ENCODE data around the gene TRPC1.

DNA sequence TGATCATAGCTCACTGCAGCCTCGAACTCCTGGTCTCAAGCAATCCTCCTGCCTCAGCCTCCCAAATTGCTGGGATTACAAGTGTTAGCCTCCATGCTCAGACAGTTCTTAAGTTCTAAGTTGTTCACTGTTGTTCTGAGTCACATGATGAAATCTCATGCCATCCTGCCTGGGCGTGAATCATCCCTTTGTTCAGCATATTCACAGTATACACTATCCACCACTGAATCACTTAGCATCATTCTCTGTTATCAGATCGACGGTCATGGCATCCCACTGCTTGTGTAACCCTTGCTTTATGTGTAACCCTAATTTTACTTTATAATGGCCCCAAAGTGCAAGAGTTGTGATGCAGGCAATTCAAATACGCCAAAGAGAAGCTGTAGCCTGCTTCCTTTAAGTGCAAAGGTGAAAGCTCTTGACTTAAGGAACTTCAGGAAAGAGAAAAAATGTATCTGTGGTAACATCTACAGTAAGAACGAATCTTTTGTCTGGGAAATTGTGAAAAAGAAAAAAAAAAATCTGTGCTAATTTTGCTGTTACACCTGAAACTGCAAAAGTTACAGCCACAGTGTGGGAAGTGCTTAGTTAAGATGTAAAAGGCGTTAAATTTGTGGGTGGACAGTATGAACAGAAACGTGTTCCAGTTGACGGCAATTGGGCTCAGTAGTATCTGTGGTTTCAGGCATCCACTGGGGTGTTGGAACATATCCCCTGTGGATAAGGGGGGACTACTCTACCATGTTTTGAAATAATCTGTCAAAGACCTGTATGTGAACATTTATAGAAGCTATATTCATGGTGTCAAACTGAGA, 84.5 kb downstream of the TRPC1 start:
- TF ChIP-seq EZH2 (IDR thresholded peaks at IDR 0.05; ENCODE audit: borderline replicate concordance, insufficient read depth, low read length, poor library complexity, severe bottlenecking) (no peak), EP300 (conservative IDR thresholded peaks at IDR 0.05; ENCODE audit: poor library complexity, severe bottlenecking) (no peak), SMC3 (conservative IDR thresholded peaks at IDR 0.05; ENCODE audit: poor library complexity) (no peak), MXI1 (conservative IDR thresholded peaks at IDR 0.05; ENCODE audit: poor library complexity, severe bottlenecking) (no peak), RAD21 (conservative IDR thresholded peaks at IDR 0.05) (no peak), POLR2AphosphoS5 (IDR thresholded peaks at IDR 0.05) (no peak)
- TF ChIP-seq, protein P1, sequence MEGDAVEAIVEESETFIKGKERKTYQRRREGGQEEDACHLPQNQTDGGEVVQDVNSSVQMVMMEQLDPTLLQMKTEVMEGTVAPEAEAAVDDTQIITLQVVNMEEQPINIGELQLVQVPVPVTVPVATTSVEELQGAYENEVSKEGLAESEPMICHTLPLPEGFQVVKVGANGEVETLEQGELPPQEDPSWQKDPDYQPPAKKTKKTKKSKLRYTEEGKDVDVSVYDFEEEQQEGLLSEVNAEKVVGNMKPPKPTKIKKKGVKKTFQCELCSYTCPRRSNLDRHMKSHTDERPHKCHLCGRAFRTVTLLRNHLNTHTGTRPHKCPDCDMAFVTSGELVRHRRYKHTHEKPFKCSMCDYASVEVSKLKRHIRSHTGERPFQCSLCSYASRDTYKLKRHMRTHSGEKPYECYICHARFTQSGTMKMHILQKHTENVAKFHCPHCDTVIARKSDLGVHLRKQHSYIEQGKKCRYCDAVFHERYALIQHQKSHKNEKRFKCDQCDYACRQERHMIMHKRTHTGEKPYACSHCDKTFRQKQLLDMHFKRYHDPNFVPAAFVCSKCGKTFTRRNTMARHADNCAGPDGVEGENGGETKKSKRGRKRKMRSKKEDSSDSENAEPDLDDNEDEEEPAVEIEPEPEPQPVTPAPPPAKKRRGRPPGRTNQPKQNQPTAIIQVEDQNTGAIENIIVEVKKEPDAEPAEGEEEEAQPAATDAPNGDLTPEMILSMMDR (IDR thresholded peaks at IDR 0.05; ENCODE audit: poor library complexity, severe bottlenecking): no peak
- TF ChIP-seq, protein P2, sequence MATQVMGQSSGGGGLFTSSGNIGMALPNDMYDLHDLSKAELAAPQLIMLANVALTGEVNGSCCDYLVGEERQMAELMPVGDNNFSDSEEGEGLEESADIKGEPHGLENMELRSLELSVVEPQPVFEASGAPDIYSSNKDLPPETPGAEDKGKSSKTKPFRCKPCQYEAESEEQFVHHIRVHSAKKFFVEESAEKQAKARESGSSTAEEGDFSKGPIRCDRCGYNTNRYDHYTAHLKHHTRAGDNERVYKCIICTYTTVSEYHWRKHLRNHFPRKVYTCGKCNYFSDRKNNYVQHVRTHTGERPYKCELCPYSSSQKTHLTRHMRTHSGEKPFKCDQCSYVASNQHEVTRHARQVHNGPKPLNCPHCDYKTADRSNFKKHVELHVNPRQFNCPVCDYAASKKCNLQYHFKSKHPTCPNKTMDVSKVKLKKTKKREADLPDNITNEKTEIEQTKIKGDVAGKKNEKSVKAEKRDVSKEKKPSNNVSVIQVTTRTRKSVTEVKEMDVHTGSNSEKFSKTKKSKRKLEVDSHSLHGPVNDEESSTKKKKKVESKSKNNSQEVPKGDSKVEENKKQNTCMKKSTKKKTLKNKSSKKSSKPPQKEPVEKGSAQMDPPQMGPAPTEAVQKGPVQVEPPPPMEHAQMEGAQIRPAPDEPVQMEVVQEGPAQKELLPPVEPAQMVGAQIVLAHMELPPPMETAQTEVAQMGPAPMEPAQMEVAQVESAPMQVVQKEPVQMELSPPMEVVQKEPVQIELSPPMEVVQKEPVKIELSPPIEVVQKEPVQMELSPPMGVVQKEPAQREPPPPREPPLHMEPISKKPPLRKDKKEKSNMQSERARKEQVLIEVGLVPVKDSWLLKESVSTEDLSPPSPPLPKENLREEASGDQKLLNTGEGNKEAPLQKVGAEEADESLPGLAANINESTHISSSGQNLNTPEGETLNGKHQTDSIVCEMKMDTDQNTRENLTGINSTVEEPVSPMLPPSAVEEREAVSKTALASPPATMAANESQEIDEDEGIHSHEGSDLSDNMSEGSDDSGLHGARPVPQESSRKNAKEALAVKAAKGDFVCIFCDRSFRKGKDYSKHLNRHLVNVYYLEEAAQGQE (IDR thresholded peaks at IDR 0.05; ENCODE audit: borderline replicate concordance): no peak

All from neural cell (in vitro differentiated cells).